KOPT-K1 (cell line): ENCODE results near the gene CTDSPL.

ENCODE experiments used
- H3K27ac ChIP-seq: fragments of 200-600 bp; sonication (generic); 2 replicates; pipeline ENCODE4 v1.5.1; 2016; ENCODE audit warnings: antibody characterized with exemption, mild to moderate bottlenecking, low read depth, low read length; ENCODE audit not compliant: poor library complexity, severe bottlenecking
- H3K36me3 ChIP-seq: fragments of 200-600 bp; sonication (generic); 2 replicates; pipeline ENCODE4 v1.5.1; 2017; ENCODE audit warnings: antibody characterized with exemption, mild to moderate bottlenecking, low read length, moderate library complexity; ENCODE audit not compliant: insufficient read depth
- H3K9me3 ChIP-seq: fragments of 200-600 bp; sonication (generic); 2 replicates; pipeline ENCODE4 v1.5.1; 2017; ENCODE audit warnings: antibody characterized with exemption, low read length, mild to moderate bottlenecking; ENCODE audit not compliant: insufficient read depth, poor library complexity, severe bottlenecking

Gene CTDSPL

GRCh38 chr3:37945807-37946530, 84.3 kb downstream of the CTDSPL start:
- no peaks in the 10 kb centered on the region for H3K9me3 ChIP-seq
- H3K36me3 ChIP-seq: 0 out of 2 replicates have a peak, but pooled peaks cover 4% of the 10 kb centered on the region
- H3K27ac ChIP-seq: no peak overlapping the region

- Histone ChIP-seq H3K9me3 (no peaks in the 10 kb centered on the region), H3K27ac (no peak overlapping the region), H3K36me3 (0 out of 2 replicates have a peak, but pooled peaks cover 4% of the 10 kb centered on the region)
Observed at GRCh38 chr3:37946531-37946889, 84.8 kb downstream of the CTDSPL start.

GRCh38 chr3:37949866-37950265, 88.2 kb downstream of the CTDSPL start:
- H3K9me3 ChIP-seq: no peaks in the 10 kb centered on the region
- H3K36me3 ChIP-seq: 0 out of 2 replicates have a peak, but pooled peaks cover 4% of the 10 kb centered on the region
- H3K27ac ChIP-seq: no peak overlapping the region

- Histone ChIP-seq H3K9me3 (no peaks in the 10 kb centered on the region), H3K27ac (no peak overlapping the region), H3K36me3 (0 out of 2 replicates have a peak, but pooled peaks cover 4% of the 10 kb centered on the region)
Observed at GRCh38 chr3:37952564-37952963, 90.9 kb downstream of the CTDSPL start.

- 0 out of 2 replicates have a peak, but pooled peaks cover 4% of the 10 kb centered on the region for H3K36me3 ChIP-seq
- no peak overlapping the region for H3K27ac ChIP-seq
- H3K9me3 ChIP-seq: no peaks in the 10 kb centered on the region
Observed at GRCh38 chr3:37953226-37953625, 91.5 kb downstream of the CTDSPL start.

GRCh38 chr3:37953707-37954394, 92.2 kb downstream of the CTDSPL start:
- no peak overlapping the region for H3K27ac ChIP-seq
- H3K36me3 ChIP-seq: 0 out of 2 replicates have a peak, but pooled peaks cover 4% of the 10 kb centered on the region
- H3K9me3 ChIP-seq: no peaks in the 10 kb centered on the region

- H3K9me3 ChIP-seq: no peaks in the 10 kb centered on the region
- H3K27ac ChIP-seq: no peak overlapping the region
- 0 out of 2 replicates have a peak, but pooled peaks cover 1% of the 10 kb centered on the region for H3K36me3 ChIP-seq
Observed at GRCh38 chr3:37954881-37955280, 93.2 kb downstream of the CTDSPL start.

- H3K36me3 ChIP-seq: no peaks in the 10 kb centered on the region
- H3K27ac ChIP-seq: peak overlapping the region; percentile 85
- H3K9me3 ChIP-seq: no peaks in the 10 kb centered on the region
Observed at GRCh38 chr3:37955918-37956707, 94.4 kb downstream of the CTDSPL start.

- Histone ChIP-seq H3K27ac (peak overlapping the region; percentile 85), H3K9me3 (no peaks in the 10 kb centered on the region), H3K36me3 (no peaks in the 10 kb centered on the region)
Observed at GRCh38 chr3:37956723-37957538, 95.3 kb downstream of the CTDSPL start.

- Histone ChIP-seq H3K36me3 (no peaks in the 10 kb centered on the region), H3K9me3 (no peaks in the 10 kb centered on the region), H3K27ac (peak overlapping the region; percentile 85)
Observed at GRCh38 chr3:37957539-37957936, 95.9 kb downstream of the CTDSPL start.

- Histone ChIP-seq H3K36me3 (no peaks in the 10 kb centered on the region), H3K9me3 (no peaks in the 10 kb centered on the region), H3K27ac (no peak overlapping the region)
Observed at GRCh38 chr3:37961622-37962431, 100.1 kb downstream of the CTDSPL start.

- no peaks in the 10 kb centered on the region for H3K36me3 ChIP-seq
- H3K27ac ChIP-seq: no peak overlapping the region
- H3K9me3 ChIP-seq: no peaks in the 10 kb centered on the region
Observed at GRCh38 chr3:37963016-37963415, 101.3 kb downstream of the CTDSPL start.

GRCh38 chr3:37963635-37964034, 102.0 kb downstream of the CTDSPL start:
- Histone ChIP-seq H3K9me3 (no peaks in the 10 kb centered on the region), H3K36me3 (no peaks in the 10 kb centered on the region), H3K27ac (no peak overlapping the region)

- no peak overlapping the region for H3K27ac ChIP-seq
- H3K36me3 ChIP-seq: no peaks in the 10 kb centered on the region
- no peaks in the 10 kb centered on the region for H3K9me3 ChIP-seq
Observed at GRCh38 chr3:37964146-37964545, 102.5 kb downstream of the CTDSPL start.
